Sciatic nerve (tissue), 2 donors: Measurements from ENCODE around the gene MKLN1. TPM values are rescaled to one million over a fixed set of nuclear protein-coding genes. Genes with fewer than 3 reads are reported as not detected.
"Not testable (repeated sequence)": the region's sequence is repeated elsewhere in the genome, so short reads cannot be mapped to it uniquely, and the experiment has no call there.

ENCODE experiments used
- ATAC-seq: fragments of 200-7000 bp; cut with Tn5 transposase; one replicate; pipeline ENCODE4 v1.9.1; 2020; ENCODE audit warnings: mild to moderate bottlenecking, moderate library complexity
- DNase-seq: peaks from one replicate; pipeline ENCODE4 v3.0.0-alpha.2; 2020; ENCODE audit warnings: low spot score
- intact Hi-C: fragments of 100-400 bp; cut with DNase I; formaldehyde crosslinking; loops from one replicate; pipeline ENCODE4 v1.14.2; 2022
- total RNA-seq: library from RNA; stranded (reverse); fragmentation: NEBNext Ultra II Directional; extraction: Animal tissue kit (Norgen Biotek cat#: 25700); gene quantifications from one replicate; pipeline ENCODE4 v1.2.1, GENCODE V29; 2021
- donor health status: DM: no; HTN: no; CAD: no.
- donor health status: DM: no; HTN: no; CAD: no.

MKLN1 gene
- 110 TPM for total RNA-seq

DNA sequence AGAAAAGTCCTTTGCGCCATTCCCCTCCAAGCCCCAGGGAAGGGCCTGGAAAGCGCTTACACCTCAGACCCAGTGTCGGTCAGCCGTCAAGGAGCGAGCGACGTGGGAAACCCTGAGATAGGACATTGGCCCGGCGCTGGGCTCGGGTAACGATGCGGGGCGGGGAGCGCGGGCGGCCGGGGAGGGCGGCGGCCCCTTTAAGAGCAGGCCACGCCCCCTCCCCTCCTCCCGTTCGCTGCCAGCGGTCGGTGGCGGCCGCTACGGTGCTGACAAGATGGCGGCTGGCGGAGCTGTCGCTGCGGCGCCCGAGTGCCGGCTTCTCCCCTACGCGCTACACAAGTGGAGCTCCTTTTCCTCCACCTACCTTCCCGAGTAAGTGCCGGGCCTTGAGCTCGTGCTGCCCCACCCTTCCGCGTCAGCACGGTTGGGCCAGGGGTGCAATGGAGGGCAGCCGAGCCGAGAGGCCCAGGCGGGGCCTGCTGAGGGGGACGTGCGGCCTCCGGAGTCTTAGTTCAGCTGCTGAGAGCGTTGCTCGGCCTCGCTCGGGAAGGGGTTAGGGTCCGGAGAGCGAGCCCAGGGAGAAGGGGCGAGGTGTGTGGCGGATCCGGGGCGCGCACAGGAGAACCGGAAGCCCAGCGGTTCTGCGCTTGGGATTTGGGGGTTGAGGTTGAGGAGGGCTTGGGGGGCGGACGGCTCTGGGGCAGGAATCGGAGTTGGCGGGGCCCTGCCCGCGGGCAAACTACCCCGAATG is at the start of gene MKLN1:
Gene MKLN1, plus strand, starts transcription at position 251 of the 751 bp plus-strand sequence. Its CDS starts 24 bp downstream, at position 275.
- intact Hi-C loops = no loop called here
- DNase-seq (peak; percentile 96), ATAC-seq (peak; percentile 98)

DNA sequence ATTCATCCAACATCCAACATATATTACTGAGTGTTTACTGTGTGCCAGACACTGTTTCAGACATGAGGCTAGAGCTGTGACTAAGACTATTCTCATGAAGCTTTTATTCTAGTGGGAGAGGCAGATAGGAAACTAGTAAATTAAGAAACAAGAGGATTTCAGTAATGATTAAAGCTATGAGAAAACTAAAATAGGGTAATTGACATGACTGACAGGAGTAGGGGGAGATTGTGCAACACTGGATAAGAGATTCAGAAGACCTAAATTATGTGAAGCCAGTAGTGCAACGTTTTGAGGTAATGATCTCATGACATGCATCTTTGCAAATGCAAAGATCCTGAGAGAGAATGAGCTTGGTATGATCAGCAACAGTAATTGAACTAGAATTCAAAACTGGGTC is 48.6 kb upstream of the MKLN1 start:
- intact Hi-C loops = no loop called here
- DNase-seq = no peak
- ATAC-seq = no peak

DNA sequence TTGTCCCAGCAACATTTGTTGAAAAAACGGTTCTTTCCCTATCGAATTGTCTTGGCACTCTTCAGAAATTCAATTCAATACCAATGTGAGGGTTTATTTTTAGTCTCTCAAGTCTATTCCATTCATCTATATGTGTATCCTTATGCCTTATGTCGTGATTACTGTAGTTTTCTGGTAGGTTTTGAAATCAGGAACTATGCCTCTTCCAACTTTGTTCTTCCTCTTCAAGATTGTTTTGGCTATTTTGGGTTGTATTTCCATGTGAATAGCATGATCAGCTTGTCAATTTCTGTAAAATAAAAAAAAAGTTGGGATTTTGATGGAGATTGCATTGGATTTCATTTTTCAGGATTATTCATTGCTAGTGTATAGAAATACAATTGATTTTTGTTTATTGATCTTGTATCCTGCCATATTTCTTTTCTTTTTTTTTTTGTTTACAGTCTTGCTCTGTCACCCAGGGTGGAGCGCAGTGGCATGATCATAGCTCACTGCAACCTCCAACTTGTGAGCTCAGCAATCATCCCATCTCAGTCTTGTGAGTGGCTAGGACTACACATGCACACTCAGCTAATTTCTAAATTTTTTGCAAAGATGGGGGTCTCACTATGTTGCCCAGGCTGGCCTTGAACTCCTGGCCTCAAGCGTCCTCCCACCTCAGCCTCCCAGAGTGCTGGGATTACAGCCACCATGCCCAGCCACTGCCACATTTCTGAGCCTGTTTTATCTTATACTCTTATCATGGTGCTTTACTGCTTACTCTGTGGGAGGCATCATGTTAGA is 46.2 kb upstream of the MKLN1 start:
- intact Hi-C loops = no loop called here
- ATAC-seq = no peak
- DNase-seq = no peak

DNA sequence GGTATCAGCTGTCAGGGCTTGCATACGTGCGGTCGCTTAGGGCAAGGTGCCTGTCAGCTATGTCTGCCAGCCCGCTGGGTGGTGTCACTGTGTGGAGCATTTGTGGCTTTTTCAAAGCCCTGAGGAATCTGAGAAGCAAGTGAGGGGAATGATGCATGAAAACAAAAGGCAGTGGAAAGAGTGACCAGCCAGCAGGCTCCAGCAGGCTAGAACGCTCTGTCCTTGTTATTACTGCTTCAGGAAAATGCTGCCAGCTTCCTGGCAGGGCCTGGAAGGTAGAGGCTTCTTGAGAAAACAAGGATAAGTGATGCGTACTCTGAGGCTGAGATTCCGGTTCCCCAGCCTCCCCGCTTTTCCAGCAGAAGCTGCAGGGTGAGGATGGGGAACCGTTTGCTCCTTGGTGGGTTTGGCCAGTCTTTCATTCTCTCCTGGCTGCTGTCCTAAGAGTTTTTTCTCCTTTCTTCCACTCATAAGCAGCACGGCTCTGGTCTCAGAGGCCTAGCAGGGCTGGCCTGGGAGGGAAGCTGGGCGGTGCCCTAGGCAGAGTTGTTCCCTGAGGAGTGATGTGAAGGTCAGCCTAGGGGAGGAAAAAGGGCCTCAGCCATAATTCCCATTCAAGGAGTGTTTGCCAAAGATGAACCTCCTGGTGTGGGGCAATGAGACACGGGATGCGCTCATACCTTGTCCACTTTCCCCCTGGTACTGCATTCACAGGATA is 42.8 kb upstream of the MKLN1 start:
- ATAC-seq (peak; percentile 88), DNase-seq (no peak)
- intact Hi-C loops = no loop called here

DNA sequence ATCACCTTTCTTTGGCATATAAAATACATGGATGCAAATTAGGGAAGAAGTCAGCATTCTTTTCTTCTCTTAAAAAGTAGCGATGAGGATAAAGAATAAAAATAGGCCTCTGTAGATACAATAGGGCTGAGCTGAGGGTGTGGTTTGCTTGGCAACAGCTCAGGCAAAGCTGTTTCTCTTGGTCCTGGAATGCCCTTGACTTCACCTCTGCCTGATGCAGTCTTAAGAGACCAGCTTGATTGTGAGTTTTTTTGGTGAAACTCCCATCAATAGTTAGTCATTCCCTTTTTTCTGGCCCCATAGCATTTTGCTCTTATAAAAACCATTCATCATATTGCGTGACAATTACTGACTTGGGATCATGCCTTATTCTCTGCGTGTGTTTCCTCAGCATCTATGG is 42.1 kb upstream of the MKLN1 start:
- intact Hi-C loops = no loop called here
- peak; percentile 89 for ATAC-seq
- no peak for DNase-seq

DNA sequence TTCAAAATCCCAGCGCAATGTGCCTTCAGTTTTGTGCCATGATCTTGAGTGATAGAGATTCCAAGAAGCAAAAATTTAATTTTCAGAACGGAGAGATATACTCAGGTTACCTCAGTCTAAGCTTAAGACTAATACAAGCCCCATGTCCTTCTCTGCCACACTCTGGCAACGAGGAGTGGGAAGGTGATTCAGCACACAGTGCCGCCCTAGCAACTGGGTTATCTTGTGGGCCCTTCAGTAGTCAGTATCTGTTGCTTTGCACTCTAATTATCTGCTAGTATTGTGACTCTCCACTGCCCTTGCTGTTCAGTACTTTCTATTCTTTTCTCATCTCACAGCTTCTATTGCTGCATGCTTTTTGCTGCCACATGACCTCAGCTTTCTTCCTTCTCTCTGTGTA is 39.2 kb upstream of the MKLN1 start:
- ATAC-seq (no peak), DNase-seq (no peak)
- intact Hi-C loops = no loop called here

DNA sequence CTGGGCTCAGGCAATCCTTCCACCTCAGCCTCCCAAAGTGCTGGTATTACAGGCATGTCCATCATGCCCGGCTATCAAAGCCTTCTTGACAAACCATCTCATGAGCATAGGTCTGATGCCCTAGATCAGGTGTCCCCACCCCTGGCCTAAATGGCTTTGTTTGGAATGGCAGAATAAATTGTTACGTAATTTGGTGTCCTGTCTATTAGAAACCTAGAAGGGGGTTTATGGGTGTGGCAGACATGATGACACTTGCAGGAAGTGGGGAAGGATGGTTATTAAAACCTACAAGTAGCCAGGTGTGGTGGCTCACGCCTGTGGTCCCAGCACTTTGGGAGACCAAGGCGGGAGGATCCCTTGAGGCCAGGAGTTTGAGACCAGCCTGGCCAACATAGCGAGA is 38.6 kb upstream of the MKLN1 start:
- DNase-seq (no peak), ATAC-seq (no peak)
- intact Hi-C loops = no loop called here

DNA sequence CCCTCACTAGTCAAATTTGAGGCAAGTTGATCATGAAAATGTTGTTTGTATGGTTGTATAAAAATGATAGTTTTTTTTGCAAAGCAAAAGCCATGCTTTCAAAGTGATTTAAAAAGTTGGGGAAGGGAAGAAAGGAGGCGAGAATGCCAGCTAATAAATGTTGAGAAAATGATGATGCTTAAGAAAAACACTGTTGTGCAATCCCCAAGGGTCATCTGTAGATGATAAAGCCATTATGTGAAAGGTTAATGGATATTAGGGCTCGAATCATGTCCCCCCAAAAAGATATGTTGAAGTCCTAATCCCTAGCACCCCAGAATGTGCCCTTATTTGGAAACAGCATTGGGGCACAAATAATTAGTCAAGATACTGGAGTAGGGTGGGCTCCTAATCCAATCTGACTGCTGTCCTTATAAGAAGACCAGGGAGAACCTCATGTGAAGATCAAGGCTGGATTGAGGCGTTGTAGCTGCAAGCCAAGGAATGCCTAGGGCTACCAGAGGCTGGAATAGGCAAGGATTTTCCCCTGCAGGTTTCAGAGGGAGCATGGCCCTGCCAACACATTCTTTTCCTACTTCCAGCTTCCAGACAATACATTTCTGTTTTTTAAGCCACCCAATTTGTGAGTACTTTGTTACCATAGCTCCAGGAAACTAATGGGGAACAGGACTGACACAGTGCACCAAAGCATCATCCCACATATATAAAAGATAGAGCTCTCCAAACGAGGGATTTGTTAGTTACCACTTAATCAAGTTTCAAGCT is 35.4 kb upstream of the MKLN1 start:
- DNase-seq = no peak
- ATAC-seq = no peak
- intact Hi-C loops = no loop called here

DNA sequence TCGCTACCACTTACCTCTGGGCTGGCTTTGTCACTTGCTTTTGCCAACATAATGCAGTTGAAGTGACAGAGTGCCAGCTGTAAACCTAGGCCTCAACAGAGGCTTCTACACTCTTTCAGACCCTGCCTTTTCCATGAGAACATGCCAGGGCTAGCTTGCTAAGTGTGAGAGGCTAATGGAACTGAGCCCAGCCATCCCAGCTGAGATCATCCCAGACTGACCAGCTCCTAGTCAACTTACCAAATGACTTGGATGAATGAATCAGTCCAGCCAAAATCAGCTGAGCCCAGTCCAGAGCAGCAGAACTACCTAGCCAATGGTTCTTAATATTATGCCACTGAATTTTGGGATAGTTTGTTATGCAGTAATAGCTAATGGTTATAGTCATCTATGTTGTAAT is 34.7 kb upstream of the MKLN1 start:
- ATAC-seq = peak; percentile 65
- DNase-seq = no peak
- intact Hi-C loops = no loop called here

DNA sequence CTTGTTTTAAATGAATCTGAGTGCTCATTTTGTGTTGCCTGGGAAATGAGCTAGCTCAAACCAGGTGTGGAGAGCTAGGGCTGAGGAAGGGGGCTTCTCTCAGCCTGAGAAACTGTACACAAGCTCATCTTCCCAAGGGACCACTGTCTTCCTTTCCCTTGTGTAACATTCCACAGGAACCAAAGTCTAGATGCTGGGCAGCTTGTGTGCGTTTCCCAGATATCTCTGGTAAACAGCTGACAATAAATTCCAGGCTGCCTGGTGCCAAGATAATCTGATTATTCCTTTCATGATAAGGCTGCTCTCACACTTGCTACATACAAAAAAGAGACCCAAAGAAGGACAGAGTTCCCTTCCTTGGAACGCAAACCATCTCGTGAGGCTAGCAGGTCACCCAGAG is 33.1 kb upstream of the MKLN1 start:
- ATAC-seq (no peak), DNase-seq (no peak)
- intact Hi-C loops = no loop called here

DNA sequence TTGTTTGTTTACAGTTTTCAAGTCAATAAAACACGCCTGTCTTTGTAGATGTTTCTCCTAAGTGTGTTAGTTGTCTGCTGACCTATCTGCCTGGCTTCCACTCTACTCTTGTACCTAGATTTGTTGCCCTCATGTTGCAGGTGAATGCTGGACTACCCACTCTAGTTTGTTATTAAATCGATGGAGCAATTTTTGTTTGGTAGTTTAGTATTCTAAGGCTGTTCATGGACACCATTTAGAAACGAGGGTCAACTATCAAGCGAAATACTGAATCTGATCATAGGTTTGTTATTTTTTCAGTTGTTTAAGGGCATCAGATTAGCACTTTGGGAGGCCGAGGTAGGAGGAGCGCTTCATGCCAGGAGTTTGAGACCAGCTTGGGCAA is 29.1 kb upstream of the MKLN1 start:
- intact Hi-C loops = no loop called here
- no peak for ATAC-seq
- DNase-seq = no peak

DNA sequence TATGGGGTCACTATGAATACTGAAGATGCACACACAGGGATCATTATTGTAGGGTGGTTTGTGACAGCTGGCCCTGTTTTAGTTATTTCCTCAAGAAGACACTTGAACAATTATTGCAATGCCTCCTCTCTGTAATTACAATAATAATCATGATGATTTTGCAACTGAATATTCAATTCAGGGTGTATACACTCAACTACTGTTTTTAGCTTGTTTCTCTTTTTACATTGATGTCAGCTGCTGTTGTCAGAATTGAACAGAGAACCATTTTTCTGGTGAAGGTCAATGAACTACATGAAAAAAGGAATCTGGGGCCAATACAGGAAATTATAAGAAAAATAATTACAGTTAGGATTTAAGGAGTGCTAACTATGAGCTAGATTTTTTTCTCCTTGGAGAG is 28.6 kb upstream of the MKLN1 start:
- intact Hi-C loops = no loop called here
- DNase-seq = no peak
- ATAC-seq = peak; percentile 50

DNA sequence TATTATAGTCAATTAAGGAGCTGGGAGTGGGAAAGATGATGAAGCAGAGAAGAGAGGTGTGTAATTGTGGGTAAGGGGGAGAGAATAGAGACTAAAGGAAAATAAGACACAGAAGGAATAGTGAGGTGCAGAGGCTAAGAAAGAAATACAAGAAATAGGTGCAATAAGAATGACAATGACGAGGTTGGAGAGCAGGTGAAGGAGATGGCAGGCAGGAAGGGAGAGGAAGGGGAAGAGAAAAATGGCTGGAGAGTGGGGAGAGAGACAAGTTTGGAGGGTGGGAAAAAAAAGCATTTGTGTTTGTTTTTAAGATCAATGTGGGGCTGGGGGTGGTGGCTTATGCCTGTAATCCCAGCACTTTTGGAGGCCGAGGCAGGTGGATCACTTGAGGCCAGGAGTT is 27.6 kb upstream of the MKLN1 start:
- intact Hi-C loops = no loop called here
- DNase-seq = no peak
- ATAC-seq = no peak

DNA sequence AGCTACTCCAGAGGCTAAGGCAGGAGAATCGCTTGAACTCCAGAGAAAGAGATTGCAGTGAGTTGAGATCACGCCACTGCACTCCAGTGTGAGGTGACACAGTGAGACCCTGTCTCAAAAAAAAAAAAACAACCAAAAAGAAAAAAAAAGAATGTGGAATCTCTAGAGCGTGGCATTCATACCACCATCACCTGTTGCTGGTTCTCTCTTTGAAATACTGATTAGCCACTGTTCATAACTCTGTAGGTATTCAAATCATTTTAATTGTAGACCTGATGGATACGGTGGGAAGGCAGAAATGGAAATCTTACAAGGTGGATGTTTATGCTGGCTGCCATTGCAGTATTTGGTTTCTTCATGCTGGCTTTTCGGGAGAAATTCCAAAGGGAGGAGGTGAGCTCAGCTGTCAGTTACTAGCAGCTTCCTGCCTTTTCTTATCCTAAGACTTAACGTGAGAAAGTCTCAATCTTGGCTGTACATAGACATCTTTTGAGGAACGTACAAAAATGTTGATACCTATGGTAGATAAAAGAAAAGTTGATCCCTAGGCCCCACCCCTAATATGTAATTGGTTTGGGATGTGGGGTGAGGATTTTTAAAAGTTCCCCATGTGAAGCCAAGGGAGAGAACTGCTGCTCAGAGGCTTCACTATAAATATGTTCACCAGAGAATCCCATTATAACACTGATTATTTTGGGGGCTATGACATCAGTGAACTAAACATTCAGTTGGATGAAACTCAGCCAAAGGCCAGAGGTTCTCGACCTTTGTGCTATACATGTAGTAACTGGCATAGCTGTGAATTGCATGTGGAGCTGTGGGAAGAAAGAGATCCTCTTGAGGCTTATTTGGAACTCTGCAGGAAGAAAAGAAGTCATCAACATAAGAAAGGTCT is 26.9 kb upstream of the MKLN1 start:
- peak; percentile 25 for ATAC-seq
- DNase-seq = no peak
- intact Hi-C loops = no loop called here

DNA sequence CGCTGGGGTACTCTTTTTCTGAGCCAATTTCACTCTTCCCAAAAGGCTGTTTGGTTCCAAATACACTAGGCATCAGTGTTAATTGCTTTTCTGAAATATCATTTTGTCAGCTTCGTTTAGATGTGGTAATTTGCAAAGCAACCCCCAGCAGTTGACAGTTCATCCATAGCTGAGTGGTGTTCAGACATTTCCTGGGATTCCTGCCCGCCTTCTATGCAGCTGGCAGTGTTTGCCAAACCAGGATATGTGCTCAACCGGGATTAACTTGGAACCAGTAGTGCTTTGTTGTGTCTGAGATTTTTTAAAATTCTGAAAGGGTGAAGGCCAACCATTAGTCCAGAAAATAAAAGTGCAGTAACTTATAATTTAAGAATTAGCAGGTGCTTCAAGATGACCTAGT is 25.2 kb upstream of the MKLN1 start:
- intact Hi-C loops = no loop called here
- no peak for ATAC-seq
- DNase-seq = no peak

DNA sequence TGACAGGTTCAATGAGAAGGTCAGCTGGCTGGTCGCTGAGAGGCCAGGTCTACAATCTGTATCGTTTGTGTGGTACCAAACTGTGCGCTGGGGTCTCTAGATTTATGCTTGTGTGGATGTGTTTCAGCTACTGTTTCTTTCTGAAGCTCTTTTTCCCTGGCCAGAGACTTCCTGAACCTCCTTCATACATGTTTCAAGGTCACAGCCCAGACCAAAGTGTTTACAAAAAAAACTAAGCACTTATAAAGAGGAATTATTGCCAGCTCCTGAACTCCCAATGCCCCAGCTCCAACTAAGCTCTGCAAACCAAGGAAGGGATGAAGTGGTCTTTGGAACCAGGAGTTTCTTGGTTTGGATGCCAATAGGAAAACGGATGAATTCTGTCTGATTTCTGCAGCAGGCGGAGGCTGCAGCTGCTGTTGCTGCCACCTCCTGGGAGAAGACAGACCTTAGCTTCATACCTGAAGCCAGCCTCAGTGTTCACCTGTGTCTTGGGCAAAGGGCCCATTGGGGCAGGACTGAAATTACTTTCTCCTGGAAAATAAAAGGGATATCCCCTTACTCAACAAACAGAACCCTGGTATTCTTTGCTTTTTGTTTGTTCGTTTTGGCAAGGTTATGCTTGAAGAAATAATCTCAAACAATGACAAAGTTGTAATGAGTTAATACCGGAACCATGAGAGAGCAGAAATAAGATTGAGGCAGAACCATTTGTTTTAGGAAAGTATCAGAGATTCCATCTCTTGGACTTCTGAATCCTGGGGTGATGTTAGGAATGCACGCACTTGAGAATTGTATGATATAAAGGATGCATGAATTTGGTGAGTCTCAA is 24.6 kb upstream of the MKLN1 start:
- ATAC-seq = peak; percentile 59
- DNase-seq = peak; percentile 67
- intact Hi-C loops = no loop called here

DNA sequence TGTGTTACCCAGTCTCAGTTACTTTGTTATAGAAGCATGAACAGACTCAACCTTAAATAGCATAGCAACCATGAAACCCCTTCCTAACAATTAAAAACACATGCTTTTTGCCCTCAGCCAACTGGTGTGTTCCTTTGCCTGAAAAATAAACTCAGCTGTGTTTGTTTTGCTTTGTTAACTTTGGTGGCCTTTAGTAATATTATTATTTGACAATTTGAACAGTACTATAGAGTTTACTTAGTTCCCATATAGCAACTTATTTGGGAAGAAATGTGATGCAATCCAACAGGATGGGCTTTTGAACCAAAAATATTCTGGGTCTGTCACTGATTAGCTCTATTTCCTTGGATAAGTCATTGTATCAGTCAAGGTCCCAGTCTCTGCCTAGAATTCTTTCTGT is 22.5 kb upstream of the MKLN1 start:
- DNase-seq = no peak
- intact Hi-C loops = no loop called here
- no peak for ATAC-seq

DNA sequence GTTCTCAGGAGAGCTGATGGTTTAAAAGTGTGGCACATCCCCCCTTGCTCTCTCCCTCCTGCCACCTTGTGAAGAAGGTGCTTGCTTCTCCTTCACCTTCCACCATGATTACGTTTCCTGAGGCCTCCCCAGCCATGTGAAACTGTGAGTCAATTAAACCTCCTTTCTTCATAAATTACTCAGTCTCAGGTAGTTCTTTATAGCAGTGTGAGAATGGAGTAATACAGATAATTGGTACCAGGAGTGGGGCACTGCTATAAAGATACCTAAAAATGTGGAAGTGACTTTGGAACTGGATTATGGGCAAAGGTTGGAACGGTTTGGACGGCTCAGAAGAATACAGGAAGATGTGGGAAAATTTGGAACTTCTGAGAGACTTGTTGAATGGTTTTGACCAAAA is 21.6 kb upstream of the MKLN1 start:
- intact Hi-C loops, DNase-seq, ATAC-seq: not testable (repeated sequence)
